Esophagus muscularis mucosa (tissue), 4 donors: ENCODE results near the gene APOL4. TPM values are rescaled to one million over a fixed set of nuclear protein-coding genes. Genes with fewer than 3 reads are reported as not detected.
"Not testable (repeated sequence)": the region's sequence is repeated elsewhere in the genome, so short reads cannot be mapped to it uniquely, and the experiment has no call there.

Experiments
- DNase-seq: peaks from one replicate; pipeline ENCODE4 v3.0.0-alpha.2; 2017; ENCODE audit errors: extremely low spot score
- H3K27ac ChIP-seq, 4 donors: fragments of 200-600 bp; sonication (generic); replicated peaks in 1 of 4; 1 replicate in 3 of 4; 2 replicates in 1 of 4; pipeline ENCODE4 v1.5.1; 2016 to 2019; ENCODE audit warnings: mild to moderate bottlenecking in 1 of 4
- H3K27me3 ChIP-seq, 4 donors: fragments of 200-600 bp; sonication (generic); one replicate each; pipeline versions ENCODE4 v1.5.1 to v1.6.0; 2016 to 2019
- H3K36me3 ChIP-seq, 4 donors: fragments of 200-600 bp; sonication (generic); one replicate each; pipeline ENCODE4 v1.5.1; 2016 to 2019
- H3K4me1 ChIP-seq, 4 donors: fragments of 200-600 bp; sonication (generic); one replicate each; pipeline ENCODE4 v1.5.1; 2016 to 2019
- H3K4me3 ChIP-seq, 4 donors: fragments of 200-600 bp; sonication (generic); 1 replicate in 2 of 4; 2 replicates in 2 of 4; pipeline ENCODE4 v1.5.1; 2016 to 2019; ENCODE audit warnings: mild to moderate bottlenecking in 4 of 4, moderate library complexity in 1 of 4
- H3K9me3 ChIP-seq, 4 donors: fragments of 200-600 bp; sonication (generic); 1 replicate in 3 of 4; 2 replicates in 1 of 4; pipeline ENCODE4 v1.5.1; 2016 to 2019
- EP300 ChIP-seq: sonication (generic); formaldehyde crosslinking; IDR thresholded peaks from one replicate; pipeline ENCODE4 v1.6.1; 2017; ENCODE audit warnings: antibody characterized with exemption
- POLR2A ChIP-seq: fragments of 450-650 bp; IDR thresholded peaks from one replicate; pipeline ENCODE4 v1.6.1; 2017; ENCODE audit warnings: antibody characterized with exemption, moderate library complexity, mild to moderate bottlenecking, low read depth
- POLR2AphosphoS5 ChIP-seq, 2 donors: sonication (generic); formaldehyde crosslinking; IDR thresholded peaks; one replicate each; pipeline ENCODE4 v1.6.1; 2017; ENCODE audit warnings: antibody characterized with exemption in 2 of 2
- WGBS: methylation state at CpG from one replicate; pipeline ENCODE4 v1.1.5; 2018; 5-methylcytosine and 5-hydroxymethylcytosine counted together
- intact Hi-C: fragments of 100-400 bp; cut with DNase I; formaldehyde crosslinking; loops from one replicate; pipeline ENCODE4 v1.15.1; 2023
- total RNA-seq, 4 donors: library from RNA; depleted of rRNA; stranded (reverse); fragments of >200 nt; gene quantifications; one replicate each; pipeline versions ENCODE4 v1.1.0 to v1.2.1, GENCODE V29; 2016
- TF ChIP-seq, protein P1 (sequence below), 3 experiments: fragments of 200-600 bp in 2 of 3; fragments of 450-650 bp in 1 of 3; sonication (generic) in 2 of 3; IDR thresholded peaks; one replicate each; pipeline ENCODE4 v1.5.1; 2017 to 2019; ENCODE audit warnings: antibody characterized with exemption in 3 of 3, mild to moderate bottlenecking in 2 of 3, moderate library complexity in 1 of 3

Gene APOL4
- total RNA-seq, 4 donors from 2014 or later: 0.19 to 24.7 (median 1.6) TPM

- 87% methylated on average over 7 of the region's 7 CpGs for WGBS
- H3K27ac ChIP-seq: no peak overlapping the region
- peaks cover 33 to 81% (median 68%) of the 10 kb centered on the region in 4 donors for H3K36me3 ChIP-seq
- intact Hi-C loops: no loop called here
- DNase-seq: no peak
- no peaks in the 10 kb centered on the region for H3K9me3 ChIP-seq
- no peaks in the 10 kb centered on the region for H3K27me3 ChIP-seq
- H3K4me1 ChIP-seq: peaks cover 0 to 14% (median 0%) of the 10 kb centered on the region in 4 donors
- TF ChIP-seq, protein P1, sequence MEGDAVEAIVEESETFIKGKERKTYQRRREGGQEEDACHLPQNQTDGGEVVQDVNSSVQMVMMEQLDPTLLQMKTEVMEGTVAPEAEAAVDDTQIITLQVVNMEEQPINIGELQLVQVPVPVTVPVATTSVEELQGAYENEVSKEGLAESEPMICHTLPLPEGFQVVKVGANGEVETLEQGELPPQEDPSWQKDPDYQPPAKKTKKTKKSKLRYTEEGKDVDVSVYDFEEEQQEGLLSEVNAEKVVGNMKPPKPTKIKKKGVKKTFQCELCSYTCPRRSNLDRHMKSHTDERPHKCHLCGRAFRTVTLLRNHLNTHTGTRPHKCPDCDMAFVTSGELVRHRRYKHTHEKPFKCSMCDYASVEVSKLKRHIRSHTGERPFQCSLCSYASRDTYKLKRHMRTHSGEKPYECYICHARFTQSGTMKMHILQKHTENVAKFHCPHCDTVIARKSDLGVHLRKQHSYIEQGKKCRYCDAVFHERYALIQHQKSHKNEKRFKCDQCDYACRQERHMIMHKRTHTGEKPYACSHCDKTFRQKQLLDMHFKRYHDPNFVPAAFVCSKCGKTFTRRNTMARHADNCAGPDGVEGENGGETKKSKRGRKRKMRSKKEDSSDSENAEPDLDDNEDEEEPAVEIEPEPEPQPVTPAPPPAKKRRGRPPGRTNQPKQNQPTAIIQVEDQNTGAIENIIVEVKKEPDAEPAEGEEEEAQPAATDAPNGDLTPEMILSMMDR (IDR thresholded peaks at IDR 0.05): no peak
- TF ChIP-seq POLR2A: no peak
- TF ChIP-seq POLR2AphosphoS5 (IDR thresholded peaks at IDR 0.05): no peak
- TF ChIP-seq EP300: no peak
- H3K4me3 ChIP-seq: no peak overlapping the region
Measured at GRCh38 chr22:36228944-36229343, 27.3 kb upstream of the APOL4 start.

DNA sequence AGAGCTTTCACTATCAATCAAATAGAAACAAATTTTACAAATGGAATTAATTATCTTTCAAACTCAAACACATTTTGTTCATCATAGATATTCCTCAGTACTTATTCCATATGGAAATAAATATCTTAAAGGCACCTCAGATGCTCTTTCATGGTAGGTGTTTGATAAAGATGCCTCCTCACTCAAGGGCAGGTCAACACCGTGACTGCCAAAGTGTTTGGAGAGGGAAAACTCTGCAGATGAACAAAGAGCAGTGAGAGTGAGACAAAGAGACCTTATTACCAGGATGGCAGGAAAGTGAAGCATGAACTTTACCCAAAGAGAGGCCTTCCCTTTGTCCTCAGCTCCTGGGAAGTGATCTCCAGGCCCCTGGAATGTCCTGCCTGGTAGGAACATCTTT lies 26.8 kb upstream of the APOL4 start:
- H3K9me3 ChIP-seq, H3K27ac ChIP-seq, H3K4me3 ChIP-seq, DNase-seq, H3K4me1 ChIP-seq, H3K27me3 ChIP-seq, intact Hi-C loops: not testable (repeated sequence)
- WGBS: 100% methylated on average over 1 of the region's 1 CpG
- H3K36me3 ChIP-seq: peaks cover 33 to 76% (median 65%) of the 10 kb centered on the region in 4 donors

DNA sequence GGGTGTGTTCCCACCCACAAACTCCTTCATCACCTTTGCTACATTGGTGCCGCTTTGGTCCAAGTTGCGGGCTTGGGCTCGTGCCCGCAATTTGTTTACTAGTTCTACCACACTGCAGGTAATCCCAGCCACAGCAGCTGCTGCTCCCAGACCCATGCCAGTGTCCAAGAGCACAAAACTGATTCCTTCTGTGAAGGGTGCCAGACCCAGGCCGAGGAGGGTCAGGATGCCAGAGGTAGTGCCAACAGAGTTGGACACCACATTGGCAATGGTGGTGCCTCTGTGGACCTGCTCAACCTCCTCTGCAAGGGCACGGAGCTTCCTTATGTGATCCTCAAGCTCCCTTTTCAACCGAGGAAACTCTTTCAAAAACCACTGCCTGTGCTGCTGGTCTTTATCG lies 26.2 kb upstream of the APOL4 start:
- TF ChIP-seq POLR2A: no peak
- TF ChIP-seq, protein P1 (IDR thresholded peaks at IDR 0.05): no peak
- no peak for TF ChIP-seq POLR2AphosphoS5 (IDR thresholded peaks at IDR 0.05)
- no peak for TF ChIP-seq EP300
- peaks cover 28 to 71% (median 59%) of the 10 kb centered on the region in 4 donors for H3K36me3 ChIP-seq
- DNase-seq: no peak
- H3K4me3 ChIP-seq: no peak overlapping the region
- intact Hi-C loops: no loop called here
- no peak overlapping the region for H3K27ac ChIP-seq
- no peaks in the 10 kb centered on the region for H3K9me3 ChIP-seq
- no peaks in the 10 kb centered on the region for H3K27me3 ChIP-seq
- H3K4me1 ChIP-seq: peaks cover 0 to 3% (median 0%) of the 10 kb centered on the region in 4 donors
- WGBS: 95% methylated on average over 8 of the region's 8 CpGs

DNA sequence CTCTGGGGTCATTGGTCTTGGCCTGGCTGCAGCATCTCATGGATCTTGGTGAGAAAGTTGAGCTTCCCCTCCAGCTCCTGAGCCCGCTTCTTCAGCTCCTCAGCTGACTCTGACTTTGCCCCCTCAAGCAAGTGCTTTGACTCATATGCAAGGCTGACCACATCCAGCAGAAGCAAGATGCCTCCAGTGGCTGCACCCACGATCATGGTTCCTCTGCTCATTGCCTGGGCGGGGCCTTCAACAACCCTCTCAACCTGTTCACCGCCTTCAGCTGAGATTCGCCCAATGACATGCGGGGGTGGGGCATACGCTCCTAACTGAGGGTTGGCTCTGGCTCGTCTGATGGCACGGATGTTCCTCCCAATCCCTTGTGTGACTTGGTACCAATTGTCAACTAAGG lies 25.8 kb upstream of the APOL4 start:
- peaks cover 24 to 66% (median 55%) of the 10 kb centered on the region in 4 donors for H3K36me3 ChIP-seq
- intact Hi-C loops: no loop called here

DNA sequence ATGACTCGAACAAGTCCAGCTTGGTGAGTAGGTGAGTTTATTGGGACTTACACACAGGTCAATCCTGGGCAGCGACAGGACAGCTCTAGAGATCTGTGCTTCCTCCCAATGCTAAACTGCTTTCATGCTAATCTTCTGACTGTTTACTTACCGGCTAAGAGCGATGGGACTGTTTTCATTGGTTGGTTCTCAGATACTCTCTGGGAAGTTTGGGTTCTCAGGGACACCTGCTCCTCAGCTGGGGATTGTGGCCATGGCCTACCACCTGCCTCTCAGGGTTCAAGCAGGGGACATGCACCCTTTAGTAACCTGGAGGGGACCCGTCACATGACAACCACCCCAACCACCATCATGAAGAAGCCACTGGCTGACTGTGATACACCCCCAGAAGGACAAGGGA lies 24.6 kb upstream of the APOL4 start:
- no peak for DNase-seq
- WGBS: no CpG with 5 or more reads among the region's 5 CpGs
- no peaks in the 10 kb centered on the region for H3K9me3 ChIP-seq
- peaks cover 19 to 54% (median 43%) of the 10 kb centered on the region in 4 donors for H3K36me3 ChIP-seq
- H3K4me3 ChIP-seq: no peak overlapping the region
- H3K4me1 ChIP-seq: peaks cover 0 to 8% (median 7%) of the 10 kb centered on the region in 4 donors
- no peak for TF ChIP-seq POLR2A
- TF ChIP-seq, protein P1 (IDR thresholded peaks at IDR 0.05): no peak
- TF ChIP-seq POLR2AphosphoS5 (IDR thresholded peaks at IDR 0.05): peak in 1 of 2 donors; percentile 7
- TF ChIP-seq EP300: no peak
- no peaks in the 10 kb centered on the region for H3K27me3 ChIP-seq
- H3K27ac ChIP-seq: no peak overlapping the region
- intact Hi-C loops: no loop called here

More for the DNA sequence above, 25.8 kb upstream of the APOL4 start:
- WGBS: 93% methylated on average over 9 of the region's 9 CpGs
- H3K27me3 ChIP-seq: no peaks in the 10 kb centered on the region
- no peaks in the 10 kb centered on the region for H3K9me3 ChIP-seq
- no peaks in the 10 kb centered on the region for H3K4me1 ChIP-seq
- no peak overlapping the region for H3K27ac ChIP-seq
- TF ChIP-seq EP300 (no peak), POLR2AphosphoS5 (IDR thresholded peaks at IDR 0.05) (no peak), POLR2A (no peak)
- TF ChIP-seq, protein P1 (IDR thresholded peaks at IDR 0.05): no peak
- H3K4me3 ChIP-seq: no peak overlapping the region
- no peak for DNase-seq
